HG03103 (cell line): ENCODE measurements around the gene HS6ST2.
"Not testable (repeated sequence)": the region's sequence is repeated elsewhere in the genome, so short reads cannot be mapped to it uniquely, and the experiment has no call there.

Experiments
- ATAC-seq: cut with Tn5 transposase; IDR thresholded peaks from one replicate; pipeline ENCODE4 v1.9.1; 2021; ENCODE audit warnings: low read depth; ENCODE audit not compliant: unreplicated experiment

HS6ST2 gene

GRCh38 chrX:132945055-132945599 is 13.3 kb downstream of the HS6ST2 start:
- ATAC-seq = not testable (repeated sequence)

DNA sequence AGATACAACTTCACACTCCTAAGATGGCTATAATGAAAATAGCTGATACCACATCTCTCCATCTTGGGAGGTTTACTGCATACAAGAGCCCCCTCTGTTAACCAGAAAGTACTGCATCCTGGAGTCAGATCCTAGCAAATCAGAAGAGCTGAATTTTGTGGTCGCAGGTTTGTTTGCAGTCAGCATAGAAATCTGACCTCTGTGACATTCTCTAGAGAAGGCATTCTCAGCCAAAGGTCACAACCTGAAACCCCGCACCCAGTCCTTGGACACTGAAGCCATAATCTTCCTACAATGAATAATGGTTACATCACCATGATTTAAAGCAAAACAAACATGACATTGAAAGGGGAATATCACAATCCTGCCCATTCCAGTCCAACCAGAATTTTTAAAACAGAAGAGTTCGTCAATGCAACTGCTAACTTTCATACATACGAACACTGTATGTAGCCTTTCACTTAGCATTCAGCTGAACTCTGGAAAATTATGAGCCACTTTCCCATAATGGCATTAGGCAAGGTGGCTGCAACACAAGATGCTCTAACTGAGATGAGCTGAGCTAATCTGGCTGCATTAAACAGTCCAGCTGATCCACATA is 17.6 kb downstream of the HS6ST2 start:
- no peak for ATAC-seq

- ATAC-seq = no peak
Observed at GRCh38 chrX:132933170-132933569, 25.3 kb downstream of the HS6ST2 start.

GRCh38 chrX:132924426-132924825 is 34.0 kb downstream of the HS6ST2 start:
- ATAC-seq = no peak

- no peak for ATAC-seq
Observed at GRCh38 chrX:132918523-132918922, 39.9 kb downstream of the HS6ST2 start.

DNA sequence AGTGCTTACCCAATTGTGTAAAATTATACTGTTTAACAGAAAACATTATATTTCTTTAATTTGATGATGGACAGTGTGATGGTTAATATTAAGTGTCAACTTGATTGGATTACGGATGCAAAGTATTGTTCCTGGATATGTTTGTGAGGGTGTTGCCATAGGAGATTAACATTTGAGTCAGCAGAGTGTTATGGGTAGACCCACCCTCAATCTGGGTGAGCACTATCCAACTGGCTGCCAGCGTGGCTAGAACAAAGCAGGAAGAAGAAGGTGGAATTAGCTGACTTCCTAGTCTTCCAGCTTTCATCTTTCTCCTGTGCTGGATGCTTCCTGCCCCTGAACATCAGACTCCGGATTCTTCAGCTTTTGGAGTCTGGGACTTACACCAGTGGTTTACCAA is 42.1 kb downstream of the HS6ST2 start:
- ATAC-seq = no peak

DNA sequence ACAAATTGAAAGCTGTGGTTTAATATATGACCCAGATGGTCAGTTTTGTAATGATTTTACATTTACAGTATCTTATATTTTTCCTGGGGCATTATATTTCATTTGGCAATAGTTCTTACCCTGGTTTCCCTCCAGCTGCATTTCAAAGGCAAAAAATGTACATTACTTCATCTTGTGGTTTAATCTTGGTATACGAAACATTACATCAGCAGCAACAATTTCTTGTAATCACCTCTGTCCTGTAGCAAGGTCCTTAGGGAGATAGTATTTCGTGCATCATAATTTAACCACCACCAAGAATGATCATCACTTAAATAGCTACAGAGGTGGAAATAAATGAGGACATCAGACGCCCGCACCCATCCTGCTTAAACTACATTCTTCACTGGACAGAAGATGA is 48.8 kb downstream of the HS6ST2 start:
- no peak for ATAC-seq

DNA sequence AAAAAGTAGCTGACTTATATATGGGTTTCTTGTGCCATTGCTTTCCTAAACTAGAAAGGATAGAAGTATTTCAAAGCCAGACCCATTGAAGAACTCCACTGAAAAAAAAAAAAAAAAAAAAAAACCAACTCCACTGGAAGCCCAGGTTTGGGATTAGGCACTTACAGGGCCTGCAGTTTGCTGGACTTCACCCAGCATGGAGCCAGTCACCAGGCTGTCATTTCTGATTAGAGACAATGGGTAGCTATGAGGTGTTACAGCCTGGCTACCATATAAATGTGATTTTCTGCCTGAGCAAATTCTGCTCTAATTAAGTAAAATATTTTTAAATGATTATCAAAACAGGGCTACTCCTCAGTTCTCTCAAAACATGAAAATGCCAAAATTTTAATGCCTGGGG is 49.5 kb downstream of the HS6ST2 start:
- no peak for ATAC-seq

DNA sequence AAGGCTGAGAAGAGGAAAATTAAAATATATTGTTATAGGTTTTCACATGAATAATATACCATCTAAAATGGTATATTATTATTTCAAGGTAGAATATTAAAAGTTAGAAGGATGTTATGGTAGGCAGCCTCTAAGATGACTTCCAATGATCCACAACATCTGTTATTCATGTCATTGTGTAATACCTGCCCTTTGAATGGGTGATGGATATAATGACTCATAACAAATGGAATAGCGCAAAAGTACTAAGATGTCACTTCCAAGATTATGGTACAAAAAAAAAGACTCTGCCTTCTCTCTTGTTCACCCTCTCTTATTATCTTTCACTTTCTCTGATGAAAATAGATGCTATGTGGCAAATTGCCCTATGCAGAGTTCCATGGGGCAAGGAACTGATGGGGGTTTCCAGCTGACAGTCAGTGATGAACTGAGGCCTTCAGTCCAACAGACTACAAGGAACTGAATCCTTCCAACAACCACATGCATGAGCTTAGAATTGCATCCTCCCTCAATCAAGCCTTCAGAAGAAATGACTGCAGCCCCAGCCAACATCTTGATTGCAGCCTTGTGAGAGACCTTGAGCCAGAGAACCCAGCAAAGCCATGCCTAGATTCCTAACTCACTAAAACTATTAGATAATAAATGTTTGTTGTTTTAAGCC is 57.7 kb downstream of the HS6ST2 start:
- ATAC-seq = no peak

GRCh38 chrX:132887569-132887968 is 70.9 kb downstream of the HS6ST2 start:
- ATAC-seq = no peak

- no peak for ATAC-seq
Observed at GRCh38 chrX:132883358-132883915, 75.0 kb downstream of the HS6ST2 start.

DNA sequence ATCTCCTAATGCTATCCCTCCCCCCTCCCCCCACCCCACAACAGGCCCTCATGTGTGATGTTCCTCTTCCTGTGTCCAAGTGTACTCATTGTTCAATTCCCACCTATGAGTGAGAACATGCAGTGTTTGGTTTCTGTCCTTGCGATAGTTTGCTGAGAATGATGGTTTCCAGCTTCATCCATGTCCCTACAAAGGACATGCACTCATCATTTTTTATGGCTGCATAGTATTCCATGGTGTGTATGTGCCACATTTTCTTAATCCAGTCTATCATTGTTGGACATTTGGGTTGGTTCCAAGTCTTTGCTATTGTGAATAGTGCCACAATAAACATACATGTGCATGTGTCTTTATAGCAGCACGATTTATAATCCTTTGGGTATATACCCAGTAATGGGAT is 77.7 kb downstream of the HS6ST2 start:
- not testable (repeated sequence) for ATAC-seq

DNA sequence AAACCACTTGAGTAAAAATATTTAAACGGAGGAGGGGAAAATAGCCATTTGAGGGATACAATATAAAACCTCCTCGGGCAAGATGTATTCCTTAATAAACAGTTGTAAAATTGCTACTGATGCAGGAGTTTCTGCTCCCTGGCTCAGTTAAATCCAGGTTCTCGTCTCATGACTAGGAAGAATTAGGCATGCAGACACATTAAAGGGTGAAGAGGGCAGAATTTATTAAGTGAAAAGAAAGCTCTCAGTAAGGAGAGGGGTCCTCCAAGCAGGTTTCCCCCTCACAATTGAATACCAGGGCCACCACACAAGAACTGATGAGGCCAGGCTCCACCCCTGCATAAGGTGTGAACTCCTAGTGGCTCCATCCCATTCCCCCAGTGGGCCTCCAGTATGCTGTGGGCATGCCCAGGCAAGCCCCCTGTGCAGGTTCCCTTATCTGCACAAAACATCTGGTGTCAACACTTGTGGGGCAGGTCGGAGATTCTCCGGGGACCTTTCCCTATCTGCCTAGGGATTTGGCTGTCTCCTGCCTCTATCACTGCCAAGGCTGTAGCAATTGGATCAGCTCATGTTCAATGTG is 80.4 kb downstream of the HS6ST2 start:
- no peak for ATAC-seq

- no peak for ATAC-seq
Observed at GRCh38 chrX:132876523-132877338, 81.7 kb downstream of the HS6ST2 start.

DNA sequence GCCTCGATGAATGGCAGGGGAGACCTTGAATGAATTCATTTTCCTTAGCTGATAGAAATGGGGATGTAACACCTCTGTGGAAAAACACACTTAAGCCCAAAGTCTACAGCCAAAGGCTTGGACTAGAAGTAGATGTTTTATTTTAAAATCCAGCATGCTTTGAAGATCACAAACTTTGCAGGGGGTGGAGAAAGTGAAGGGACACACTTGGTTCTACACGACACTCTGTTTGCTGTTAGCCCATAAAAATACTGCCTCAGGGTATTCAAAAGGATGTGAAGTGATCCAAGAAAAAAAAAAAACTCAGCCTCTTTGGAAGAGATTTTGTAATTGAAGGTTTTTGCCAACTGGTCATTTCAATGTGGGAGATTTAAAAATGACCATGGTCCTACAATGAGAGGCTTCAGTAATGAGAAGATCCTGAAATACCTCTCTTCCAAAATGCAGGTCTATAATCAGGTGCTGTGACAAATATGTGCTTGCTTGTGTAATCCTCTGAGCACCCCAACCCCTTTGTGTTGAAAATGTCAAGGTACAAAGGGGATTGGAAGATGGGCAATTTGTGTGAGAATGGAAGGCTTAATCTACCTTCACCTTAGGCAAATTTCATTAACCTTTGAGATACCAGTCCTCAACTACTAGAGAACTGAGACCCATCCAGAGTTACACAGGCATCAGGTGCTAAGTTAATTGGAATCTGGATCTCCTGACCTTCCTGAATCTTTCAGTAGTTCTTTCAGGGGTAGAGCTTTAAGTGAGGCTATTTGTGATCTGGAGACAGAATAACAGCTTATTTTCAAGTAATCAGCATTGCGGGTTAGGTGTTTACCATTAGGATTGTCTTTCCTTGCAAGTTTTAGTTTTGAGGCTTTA is 82.5 kb downstream of the HS6ST2 start:
- no peak for ATAC-seq

- no peak for ATAC-seq
Observed at GRCh38 chrX:132862562-132862961, 95.9 kb downstream of the HS6ST2 start.

DNA sequence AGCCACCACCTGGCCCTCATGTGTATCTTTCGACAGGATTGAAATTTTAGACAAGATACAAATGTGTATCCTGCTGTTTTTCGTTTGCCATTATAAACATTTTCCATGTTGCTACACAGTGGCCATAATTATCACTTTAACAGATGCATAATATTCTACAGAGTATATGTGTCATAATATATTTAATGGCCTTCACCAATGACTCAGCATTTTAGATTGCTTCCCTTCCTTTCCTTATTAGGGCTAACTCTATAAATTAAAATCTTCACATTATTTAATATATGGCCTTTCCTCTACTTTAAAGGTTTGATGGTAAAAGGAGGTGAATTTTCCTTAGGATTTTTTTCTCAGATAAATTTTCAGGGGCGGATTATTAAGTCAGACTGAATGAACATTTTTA is 97.4 kb downstream of the HS6ST2 start:
- no peak for ATAC-seq

DNA sequence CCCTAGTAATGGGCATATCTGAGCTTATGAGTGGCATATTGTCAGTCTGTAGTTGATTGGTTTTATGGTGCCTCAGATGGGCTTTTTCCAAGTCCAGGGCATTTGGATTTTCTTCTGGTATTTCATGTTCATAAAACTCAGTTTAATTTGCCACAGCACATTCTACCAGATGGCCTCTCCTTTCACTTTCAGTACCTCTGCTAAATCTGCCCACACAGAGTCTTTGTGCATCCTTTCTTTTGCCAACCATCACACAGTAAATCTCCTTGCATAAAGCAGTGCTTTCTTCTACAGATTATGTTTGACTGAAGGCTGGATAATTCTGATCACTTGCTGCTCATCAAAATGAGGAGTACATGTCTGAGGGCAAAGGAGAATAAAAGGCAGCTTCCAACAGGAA is 98.2 kb downstream of the HS6ST2 start:
- no peak for ATAC-seq

GRCh38 chrX:132858018-132858417 is 100.4 kb downstream of the HS6ST2 start:
- no peak for ATAC-seq
